Measurements from ENCODE around the gene PKP2.
"Not testable (repeated sequence)": the region's sequence is repeated elsewhere in the genome, so short reads cannot be mapped to it uniquely, and the experiment has no call there.

Gene PKP2

GRCh38 chr12:32874975-32875374, 21.6 kb downstream of the PKP2 start:
- Histone ChIP-seq H3K4me3 (replicated peaks; ENCODE audit: insufficient read depth, low read length) (no peak overlapping the region), H3K27me3 (ENCODE audit: insufficient read depth, poor library complexity, severe bottlenecking) (peaks cover 7% of the 10 kb centered on the region), H3K27ac (replicated peaks) (no peak overlapping the region)
- no peak for DNase-seq (ENCODE audit: low read depth in 1 of 2, low spot score in 1 of 2)
- TF ChIP-seq SPI1 (IDR thresholded peaks at IDR 0.05; ENCODE audit: borderline replicate concordance, low read depth) (no peak), GABPA (IDR thresholded peaks at IDR 0.05; ENCODE audit: low read depth) (no peak), CTCF (IDR thresholded peaks at IDR 0.05; ENCODE audit: insufficient read depth, low read length) (no peak), POLR2AphosphoS5 (IDR thresholded peaks at IDR 0.05; ENCODE audit: low read depth) (no peak), REST (IDR thresholded peaks at IDR 0.05; ENCODE audit: insufficient replicate concordance, low read depth) (no peak)

GRCh38 chr12:32874078-32874477, 22.5 kb downstream of the PKP2 start:
- TF ChIP-seq CTCF (IDR thresholded peaks at IDR 0.05; ENCODE audit: insufficient read depth, low read length) = no peak
- TF ChIP-seq POLR2AphosphoS5 (IDR thresholded peaks at IDR 0.05; ENCODE audit: low read depth) = no peak
- TF ChIP-seq REST (IDR thresholded peaks at IDR 0.05; ENCODE audit: insufficient replicate concordance, low read depth) = no peak
- TF ChIP-seq SPI1 (IDR thresholded peaks at IDR 0.05; ENCODE audit: borderline replicate concordance, low read depth) = no peak
- no peak for TF ChIP-seq GABPA (IDR thresholded peaks at IDR 0.05; ENCODE audit: low read depth)
- Histone ChIP-seq H3K27ac (replicated peaks) (no peak overlapping the region), H3K27me3 (ENCODE audit: insufficient read depth, poor library complexity, severe bottlenecking) (peaks cover 7% of the 10 kb centered on the region), H3K4me3 (replicated peaks; ENCODE audit: insufficient read depth, low read length) (no peak overlapping the region)
- DNase-seq (ENCODE audit: low read depth in 1 of 2, low spot score in 1 of 2) = no peak

- H3K27ac ChIP-seq (replicated peaks); H3K27me3 ChIP-seq (ENCODE audit: insufficient read depth, poor library complexity, severe bottlenecking); DNase-seq (ENCODE audit: low read depth in 1 of 2, low spot score in 1 of 2); H3K4me3 ChIP-seq (replicated peaks; ENCODE audit: insufficient read depth, low read length): not testable (repeated sequence)
These were observed 24.2 kb downstream of the PKP2 start for GRCh38 chr12:32872416-32872815.

GRCh38 chr12:32870716-32871115, 25.9 kb downstream of the PKP2 start:
- Histone ChIP-seq H3K4me3 (replicated peaks; ENCODE audit: insufficient read depth, low read length) (no peak overlapping the region), H3K27ac (replicated peaks) (no peak overlapping the region), H3K27me3 (ENCODE audit: insufficient read depth, poor library complexity, severe bottlenecking) (peaks cover 6% of the 10 kb centered on the region)
- no peak for TF ChIP-seq REST (IDR thresholded peaks at IDR 0.05; ENCODE audit: insufficient replicate concordance, low read depth)
- TF ChIP-seq GABPA (IDR thresholded peaks at IDR 0.05; ENCODE audit: low read depth) = no peak
- TF ChIP-seq POLR2AphosphoS5 (IDR thresholded peaks at IDR 0.05; ENCODE audit: low read depth) = no peak
- no peak for DNase-seq (ENCODE audit: low read depth in 1 of 2, low spot score in 1 of 2)
